ENCODE results near the gene LIN28A. TPM values are rescaled to one million over a fixed set of nuclear protein-coding genes. Genes with fewer than 3 reads are reported as not detected.
"Not testable (repeated sequence)": the region's sequence is repeated elsewhere in the genome, so short reads cannot be mapped to it uniquely, and the experiment has no call there.

Gene LIN28A
- total RNA-seq, 1 donor from 2014 or later = 80.2 TPM

DNA sequence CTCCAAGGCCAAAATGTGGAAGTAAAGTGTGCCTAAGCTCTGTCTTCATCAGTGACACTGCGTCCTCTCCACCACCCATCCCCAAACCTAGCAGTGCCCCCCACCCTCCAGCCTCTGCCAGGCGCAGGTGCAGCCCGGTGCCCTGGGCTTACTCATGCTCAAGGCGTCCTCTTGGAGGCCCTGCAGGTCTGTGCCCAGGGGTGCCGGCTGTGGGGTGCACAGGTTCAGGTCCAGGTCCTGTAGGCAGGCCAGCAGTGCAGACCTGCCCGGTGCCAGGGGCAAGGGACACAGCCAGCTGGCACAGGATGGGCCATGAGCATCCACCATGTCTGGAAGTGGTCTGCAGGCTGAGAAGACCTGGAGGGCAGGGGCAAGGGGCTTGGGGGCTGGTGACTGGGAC is 43.2 kb upstream of the LIN28A start:
- TF ChIP-seq, protein P1, sequence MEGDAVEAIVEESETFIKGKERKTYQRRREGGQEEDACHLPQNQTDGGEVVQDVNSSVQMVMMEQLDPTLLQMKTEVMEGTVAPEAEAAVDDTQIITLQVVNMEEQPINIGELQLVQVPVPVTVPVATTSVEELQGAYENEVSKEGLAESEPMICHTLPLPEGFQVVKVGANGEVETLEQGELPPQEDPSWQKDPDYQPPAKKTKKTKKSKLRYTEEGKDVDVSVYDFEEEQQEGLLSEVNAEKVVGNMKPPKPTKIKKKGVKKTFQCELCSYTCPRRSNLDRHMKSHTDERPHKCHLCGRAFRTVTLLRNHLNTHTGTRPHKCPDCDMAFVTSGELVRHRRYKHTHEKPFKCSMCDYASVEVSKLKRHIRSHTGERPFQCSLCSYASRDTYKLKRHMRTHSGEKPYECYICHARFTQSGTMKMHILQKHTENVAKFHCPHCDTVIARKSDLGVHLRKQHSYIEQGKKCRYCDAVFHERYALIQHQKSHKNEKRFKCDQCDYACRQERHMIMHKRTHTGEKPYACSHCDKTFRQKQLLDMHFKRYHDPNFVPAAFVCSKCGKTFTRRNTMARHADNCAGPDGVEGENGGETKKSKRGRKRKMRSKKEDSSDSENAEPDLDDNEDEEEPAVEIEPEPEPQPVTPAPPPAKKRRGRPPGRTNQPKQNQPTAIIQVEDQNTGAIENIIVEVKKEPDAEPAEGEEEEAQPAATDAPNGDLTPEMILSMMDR (IDR thresholded peaks at IDR 0.05; ENCODE audit: unreplicated experiment) = no peak
- H3K27me3 Mint-ChIP-seq = peaks cover 26% of the 10 kb centered on the region
- no peak overlapping the region for H3K27ac Mint-ChIP-seq
- H3K4me3 Mint-ChIP-seq (ENCODE audit: low read depth) = no peak overlapping the region
- H3K36me3 Mint-ChIP-seq (ENCODE audit: insufficient read depth) = no peaks in the 10 kb centered on the region
- no peaks in the 10 kb centered on the region for H3K9me3 Mint-ChIP-seq (ENCODE audit: low read depth)
- H3K4me1 Mint-ChIP-seq (ENCODE audit: low read depth) = no peaks in the 10 kb centered on the region
- DNase-seq (ENCODE audit: low spot score, unreplicated experiment) = no peak

DNA sequence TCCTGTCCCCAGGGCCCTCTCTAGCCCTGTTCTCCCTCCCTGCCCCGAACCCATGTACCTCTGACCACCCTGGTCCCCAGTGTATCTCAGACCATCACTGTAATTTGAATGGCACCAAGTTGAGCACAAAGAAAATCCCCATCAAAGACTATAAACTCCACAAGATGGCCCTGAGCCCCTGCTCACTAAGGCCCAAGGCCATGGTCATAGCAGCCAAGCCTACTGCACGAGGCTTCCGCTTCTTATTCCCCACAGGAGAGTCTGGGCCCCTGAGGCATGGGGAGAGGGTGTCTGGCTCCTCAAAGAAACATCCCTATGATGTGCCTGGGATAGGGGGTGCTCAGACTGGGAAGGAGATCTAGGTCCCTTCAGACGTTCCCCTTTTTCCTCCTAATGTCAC is 42.6 kb upstream of the LIN28A start:
- no peaks in the 10 kb centered on the region for H3K4me1 Mint-ChIP-seq (ENCODE audit: low read depth)

DNA sequence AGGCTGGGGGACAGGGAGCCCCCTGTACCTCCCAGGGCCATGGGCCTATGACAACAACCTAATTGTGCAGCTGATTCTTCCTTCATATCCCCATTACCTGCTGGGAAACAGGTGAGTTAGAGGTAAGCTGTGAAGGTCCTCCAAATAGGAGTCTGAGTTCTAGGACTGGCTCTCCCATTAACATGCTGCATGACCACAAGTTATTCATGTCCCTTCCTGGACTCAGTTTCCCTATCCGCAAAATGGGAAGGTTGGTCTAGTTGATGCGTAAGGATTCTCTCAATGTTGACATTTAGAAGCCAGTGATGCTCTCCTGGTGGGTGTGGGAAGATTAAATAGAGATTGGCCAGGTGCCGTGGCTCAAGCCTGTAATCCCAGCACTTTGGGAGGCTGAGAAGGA is 42.1 kb upstream of the LIN28A start:
- Mint-ChIP-seq H3K4me3 (ENCODE audit: low read depth) (no peak overlapping the region), H3K4me1 (ENCODE audit: low read depth) (no peaks in the 10 kb centered on the region), H3K36me3 (ENCODE audit: insufficient read depth) (no peaks in the 10 kb centered on the region), H3K27ac (no peak overlapping the region), H3K9me3 (ENCODE audit: low read depth) (no peaks in the 10 kb centered on the region), H3K27me3 (peaks cover 19% of the 10 kb centered on the region)
- no peak for DNase-seq (ENCODE audit: low spot score, unreplicated experiment)
- TF ChIP-seq, protein P1 (IDR thresholded peaks at IDR 0.05; ENCODE audit: unreplicated experiment) = no peak

More for the DNA sequence above, 42.6 kb upstream of the LIN28A start:
- H3K36me3 Mint-ChIP-seq (ENCODE audit: insufficient read depth) = no peaks in the 10 kb centered on the region
- H3K27ac Mint-ChIP-seq = no peak overlapping the region
- H3K4me3 Mint-ChIP-seq (ENCODE audit: low read depth) = no peak overlapping the region
- TF ChIP-seq, protein P1 (IDR thresholded peaks at IDR 0.05; ENCODE audit: unreplicated experiment) = no peak
- H3K27me3 Mint-ChIP-seq = peaks cover 23% of the 10 kb centered on the region
- H3K9me3 Mint-ChIP-seq (ENCODE audit: low read depth) = no peaks in the 10 kb centered on the region
- no peak for DNase-seq (ENCODE audit: low spot score, unreplicated experiment)

DNA sequence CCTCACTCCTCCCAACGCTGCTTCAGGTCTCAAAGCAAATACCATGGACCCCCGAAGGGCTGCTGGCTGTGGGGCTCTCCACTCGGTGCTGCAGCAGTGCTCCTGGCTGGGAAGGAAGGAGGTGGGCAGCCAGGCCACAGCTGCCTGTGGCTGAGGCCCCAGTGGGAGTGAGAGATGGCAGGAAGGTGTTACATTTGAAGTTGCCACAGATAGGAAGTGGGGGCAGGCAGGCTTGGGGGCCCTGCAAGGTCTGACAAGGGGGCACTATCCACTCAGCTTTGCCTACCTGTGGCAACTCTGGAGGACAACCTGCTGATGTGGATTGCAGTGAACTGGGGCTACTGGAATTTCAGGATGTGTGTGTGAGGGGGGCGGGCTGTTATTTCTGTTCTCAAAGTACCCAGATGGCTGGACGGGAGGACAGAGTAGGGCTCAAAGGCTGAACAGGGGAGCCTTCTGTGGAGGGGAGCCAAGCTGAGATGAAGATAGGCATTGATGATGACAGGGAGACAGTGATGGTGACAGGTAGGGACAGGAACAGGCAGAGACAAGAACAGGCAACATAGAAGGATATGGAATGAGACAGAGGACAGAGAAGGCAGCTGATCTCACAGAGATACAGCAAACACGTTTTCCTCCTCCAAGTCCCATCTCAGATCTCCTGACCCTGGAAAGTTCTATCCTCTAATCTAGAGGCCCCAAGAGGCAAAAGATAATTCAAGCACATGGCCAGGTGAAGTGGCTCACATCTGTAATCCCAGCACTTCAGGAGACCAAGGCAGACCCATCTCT is 39.8 kb upstream of the LIN28A start:
- H3K27ac Mint-ChIP-seq = no peak overlapping the region
- H3K4me3 Mint-ChIP-seq (ENCODE audit: low read depth) = no peak overlapping the region
- no peak for DNase-seq (ENCODE audit: low spot score, unreplicated experiment)
- H3K36me3 Mint-ChIP-seq (ENCODE audit: insufficient read depth) = no peaks in the 10 kb centered on the region
- H3K27me3 Mint-ChIP-seq = peaks cover 14% of the 10 kb centered on the region
- H3K4me1 Mint-ChIP-seq (ENCODE audit: low read depth) = no peaks in the 10 kb centered on the region
- H3K9me3 Mint-ChIP-seq (ENCODE audit: low read depth) = no peaks in the 10 kb centered on the region
- TF ChIP-seq, protein P1 (IDR thresholded peaks at IDR 0.05; ENCODE audit: unreplicated experiment) = no peak

DNA sequence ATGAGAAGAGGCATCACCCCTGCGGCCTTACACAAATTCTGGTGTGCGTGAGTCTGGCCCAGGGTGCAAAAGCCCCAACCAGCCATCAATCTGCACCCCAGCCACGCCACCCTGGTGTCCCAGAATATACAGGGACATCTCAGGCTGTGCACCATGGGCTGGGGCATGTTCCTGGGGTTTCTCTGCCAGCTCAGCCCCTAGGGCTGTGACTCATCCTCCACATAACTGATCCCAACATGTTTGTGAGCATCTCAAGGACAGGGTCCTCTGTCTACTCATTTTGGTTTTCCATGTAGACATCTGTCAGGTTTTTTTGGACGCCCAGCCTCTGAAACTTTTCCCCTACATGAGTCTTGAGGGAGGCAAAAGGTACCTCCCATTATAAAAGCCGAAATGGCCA is 38.6 kb upstream of the LIN28A start:
- Mint-ChIP-seq H3K4me1 (ENCODE audit: low read depth) (no peaks in the 10 kb centered on the region), H3K36me3 (ENCODE audit: insufficient read depth) (no peaks in the 10 kb centered on the region), H3K4me3 (ENCODE audit: low read depth) (no peak overlapping the region), H3K9me3 (ENCODE audit: low read depth) (no peaks in the 10 kb centered on the region), H3K27ac (no peak overlapping the region), H3K27me3 (peaks cover 14% of the 10 kb centered on the region)
- DNase-seq (ENCODE audit: low spot score, unreplicated experiment) = no peak
- TF ChIP-seq, protein P1 (IDR thresholded peaks at IDR 0.05; ENCODE audit: unreplicated experiment) = no peak

DNA sequence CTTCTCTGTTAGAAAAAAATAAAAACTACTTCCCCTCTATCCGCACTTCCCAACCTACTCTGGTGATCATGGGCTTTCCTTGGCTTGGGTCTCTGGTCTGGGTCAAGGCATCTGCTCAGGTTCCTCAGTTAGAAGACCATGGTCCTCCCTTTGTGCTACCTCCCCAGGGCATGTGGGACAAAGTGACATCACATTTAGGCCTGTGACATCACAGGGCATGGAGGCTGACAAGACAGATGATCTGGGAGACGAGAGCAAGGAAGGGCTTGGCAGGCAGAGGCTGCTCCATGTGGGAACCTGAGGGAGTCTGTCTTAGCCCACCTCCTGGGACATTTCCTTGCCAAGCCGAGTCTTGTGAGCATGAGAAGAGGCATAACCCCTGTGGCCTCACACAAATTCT is 38.0 kb upstream of the LIN28A start, which contains the start of gene ZNF683:
TSS of gene ZNF683 (minus strand) at position 140 of the 400 bp plus-strand sequence. CDS start 4,179 bp downstream, outside the sequence.
- peaks cover 14% of the 10 kb centered on the region for H3K27me3 Mint-ChIP-seq
- not testable (repeated sequence) for H3K36me3 Mint-ChIP-seq (ENCODE audit: insufficient read depth); DNase-seq (ENCODE audit: low spot score, unreplicated experiment); H3K4me1 Mint-ChIP-seq (ENCODE audit: low read depth); H3K27ac Mint-ChIP-seq; H3K9me3 Mint-ChIP-seq (ENCODE audit: low read depth); H3K4me3 Mint-ChIP-seq (ENCODE audit: low read depth)
